Measurements from ENCODE around the gene PTGER3. TPM values are rescaled to one million over a fixed set of nuclear protein-coding genes. Genes with fewer than 3 reads are reported as not detected.

PTGER3 gene
- total RNA-seq, 4 donors from 2014 or later: 5.8 to 20.7 (median 14.5) TPM

DNA sequence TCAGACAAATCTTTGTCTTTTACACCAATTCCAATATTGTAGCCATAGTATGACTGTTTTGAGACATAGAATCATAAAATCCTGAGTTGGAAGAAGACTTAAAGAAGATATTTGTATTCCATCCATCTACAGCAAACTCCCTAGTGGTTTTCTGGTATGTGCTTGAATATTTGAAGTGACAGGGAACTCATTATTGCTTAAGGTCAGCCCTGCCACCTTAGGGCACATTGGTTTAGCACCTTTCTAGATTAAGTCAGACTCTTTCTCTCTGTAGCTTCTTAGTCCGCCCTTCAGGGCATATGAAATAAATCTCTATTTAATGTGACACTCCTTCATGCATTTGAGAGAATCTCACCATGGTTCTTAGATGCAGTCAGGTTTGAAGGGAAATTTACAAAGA is 49.8 kb downstream of the PTGER3 start:
- ATAC-seq: no peak
- Histone ChIP-seq H3K36me3 (no peaks in the 10 kb centered on the region), H3K27ac (no peak overlapping the region), H3K4me3 (no peak overlapping the region), H3K9me3 (no peaks in the 10 kb centered on the region), H3K4me1 (no peaks in the 10 kb centered on the region), H3K27me3 (no peaks in the 10 kb centered on the region)
- TF ChIP-seq, protein P1, sequence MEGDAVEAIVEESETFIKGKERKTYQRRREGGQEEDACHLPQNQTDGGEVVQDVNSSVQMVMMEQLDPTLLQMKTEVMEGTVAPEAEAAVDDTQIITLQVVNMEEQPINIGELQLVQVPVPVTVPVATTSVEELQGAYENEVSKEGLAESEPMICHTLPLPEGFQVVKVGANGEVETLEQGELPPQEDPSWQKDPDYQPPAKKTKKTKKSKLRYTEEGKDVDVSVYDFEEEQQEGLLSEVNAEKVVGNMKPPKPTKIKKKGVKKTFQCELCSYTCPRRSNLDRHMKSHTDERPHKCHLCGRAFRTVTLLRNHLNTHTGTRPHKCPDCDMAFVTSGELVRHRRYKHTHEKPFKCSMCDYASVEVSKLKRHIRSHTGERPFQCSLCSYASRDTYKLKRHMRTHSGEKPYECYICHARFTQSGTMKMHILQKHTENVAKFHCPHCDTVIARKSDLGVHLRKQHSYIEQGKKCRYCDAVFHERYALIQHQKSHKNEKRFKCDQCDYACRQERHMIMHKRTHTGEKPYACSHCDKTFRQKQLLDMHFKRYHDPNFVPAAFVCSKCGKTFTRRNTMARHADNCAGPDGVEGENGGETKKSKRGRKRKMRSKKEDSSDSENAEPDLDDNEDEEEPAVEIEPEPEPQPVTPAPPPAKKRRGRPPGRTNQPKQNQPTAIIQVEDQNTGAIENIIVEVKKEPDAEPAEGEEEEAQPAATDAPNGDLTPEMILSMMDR (IDR thresholded peaks at IDR 0.05): no peak
- TF ChIP-seq EP300 (IDR thresholded peaks at IDR 0.05): no peak
- TF ChIP-seq POLR2AphosphoS5 (IDR thresholded peaks at IDR 0.05): no peak
- TF ChIP-seq POLR2A (IDR thresholded peaks at IDR 0.05): no peak
- 93% methylated on average over 1 of the region's 1 CpG; no CpG with 5 or more reads in 1 of the 2 donors for WGBS, 2 donors (ENCODE audit: low coverage in 1 of 2)

DNA sequence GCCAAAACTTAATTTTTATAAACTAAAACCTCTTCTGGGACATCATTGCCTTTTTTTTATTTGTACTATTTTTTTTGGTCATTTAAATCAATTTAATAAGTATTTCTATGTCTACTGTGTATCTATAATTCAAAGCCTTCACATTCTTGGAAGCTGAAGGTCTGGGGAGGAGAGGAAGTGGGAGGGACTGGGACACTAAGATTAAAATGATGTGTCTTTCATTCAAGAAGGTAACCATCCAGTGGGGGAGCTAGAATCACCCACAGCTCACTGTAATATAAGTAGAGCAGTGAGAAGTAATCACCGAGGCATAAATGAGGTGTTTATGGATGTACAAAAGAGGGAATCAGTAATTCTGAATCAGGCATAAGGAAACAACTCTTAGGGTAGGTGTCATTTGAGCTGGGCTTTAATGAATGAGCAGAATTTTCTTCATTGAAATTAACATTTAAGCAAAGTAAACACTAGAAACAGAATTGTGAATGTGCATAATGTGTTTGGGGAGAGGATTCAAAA is 52.8 kb downstream of the PTGER3 start:
- no peak overlapping the region for H3K27ac ChIP-seq
- no peaks in the 10 kb centered on the region for H3K36me3 ChIP-seq
- no peak for TF ChIP-seq POLR2A (IDR thresholded peaks at IDR 0.05)
- no peak for TF ChIP-seq EP300 (IDR thresholded peaks at IDR 0.05)
- TF ChIP-seq POLR2AphosphoS5 (IDR thresholded peaks at IDR 0.05): no peak
- TF ChIP-seq, protein P1 (IDR thresholded peaks at IDR 0.05): no peak
- no peaks in the 10 kb centered on the region for H3K4me1 ChIP-seq
- 64 to 89% methylated on average over 1 of the region's 1 CpG for WGBS, 2 donors (ENCODE audit: low coverage in 1 of 2)
- no peak overlapping the region for H3K4me3 ChIP-seq
- H3K27me3 ChIP-seq: no peaks in the 10 kb centered on the region
- no peaks in the 10 kb centered on the region for H3K9me3 ChIP-seq
- no peak for ATAC-seq

DNA sequence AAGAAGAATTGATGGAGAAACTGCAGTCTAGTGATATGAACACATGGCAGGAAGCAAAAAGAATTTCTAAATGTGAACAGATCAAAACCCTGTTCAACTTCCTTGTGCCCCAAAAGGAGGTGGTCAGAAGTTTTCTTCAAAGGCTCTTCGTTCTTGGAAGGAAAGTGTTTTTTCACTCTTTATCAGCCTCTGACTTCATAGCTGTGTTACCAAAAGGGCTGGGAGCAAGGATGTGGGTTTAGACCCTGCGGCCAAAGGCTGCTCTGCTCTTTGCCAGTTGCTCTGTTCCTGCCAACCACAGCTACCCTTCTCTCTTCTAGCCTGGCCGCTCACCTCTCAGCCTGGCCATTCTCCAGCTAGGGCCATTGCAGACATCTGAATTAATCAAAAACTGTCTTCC is 53.8 kb downstream of the PTGER3 start:
- 72 to 93% methylated on average over 2 of the region's 3 CpGs for WGBS, 2 donors (ENCODE audit: low coverage in 1 of 2)
- H3K36me3 ChIP-seq: no peaks in the 10 kb centered on the region
- TF ChIP-seq, protein P1 (IDR thresholded peaks at IDR 0.05): no peak
- TF ChIP-seq POLR2A (IDR thresholded peaks at IDR 0.05): no peak
- no peak for TF ChIP-seq EP300 (IDR thresholded peaks at IDR 0.05)
- no peak for TF ChIP-seq POLR2AphosphoS5 (IDR thresholded peaks at IDR 0.05)
- H3K9me3 ChIP-seq: no peaks in the 10 kb centered on the region
- no peak overlapping the region for H3K4me3 ChIP-seq
- H3K27me3 ChIP-seq: no peaks in the 10 kb centered on the region
- no peak for ATAC-seq
- H3K27ac ChIP-seq: no peak overlapping the region
- no peaks in the 10 kb centered on the region for H3K4me1 ChIP-seq

DNA sequence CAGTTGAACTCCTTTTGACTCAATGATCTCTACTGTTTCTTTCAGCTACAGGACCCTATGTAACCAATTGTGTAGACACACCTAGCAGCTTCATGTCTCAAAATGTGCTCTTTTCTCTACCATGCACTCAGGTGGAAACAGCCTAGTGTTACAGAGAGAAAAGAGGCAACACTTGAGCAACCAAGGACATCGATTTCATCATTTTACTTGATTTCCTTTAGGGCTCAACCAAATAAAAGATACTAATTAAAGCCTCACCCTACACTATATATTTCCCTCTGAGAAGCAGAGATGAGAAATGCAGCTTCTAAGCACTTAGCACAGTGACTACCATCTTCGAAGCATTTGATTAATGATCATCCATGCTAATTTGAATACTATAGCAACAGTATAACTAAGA is 55.1 kb downstream of the PTGER3 start:
- Histone ChIP-seq H3K36me3 (no peaks in the 10 kb centered on the region), H3K9me3 (no peaks in the 10 kb centered on the region), H3K4me1 (no peaks in the 10 kb centered on the region), H3K27me3 (no peaks in the 10 kb centered on the region), H3K4me3 (no peak overlapping the region), H3K27ac (no peak overlapping the region)
- ATAC-seq: no peak
- WGBS, 2 donors (ENCODE audit: low coverage in 1 of 2): 75 to 95% methylated on average over 2 of the region's 2 CpGs
- TF ChIP-seq EP300 (IDR thresholded peaks at IDR 0.05) (no peak), POLR2A (IDR thresholded peaks at IDR 0.05) (no peak), POLR2AphosphoS5 (IDR thresholded peaks at IDR 0.05) (no peak)
- TF ChIP-seq, protein P1 (IDR thresholded peaks at IDR 0.05): no peak

DNA sequence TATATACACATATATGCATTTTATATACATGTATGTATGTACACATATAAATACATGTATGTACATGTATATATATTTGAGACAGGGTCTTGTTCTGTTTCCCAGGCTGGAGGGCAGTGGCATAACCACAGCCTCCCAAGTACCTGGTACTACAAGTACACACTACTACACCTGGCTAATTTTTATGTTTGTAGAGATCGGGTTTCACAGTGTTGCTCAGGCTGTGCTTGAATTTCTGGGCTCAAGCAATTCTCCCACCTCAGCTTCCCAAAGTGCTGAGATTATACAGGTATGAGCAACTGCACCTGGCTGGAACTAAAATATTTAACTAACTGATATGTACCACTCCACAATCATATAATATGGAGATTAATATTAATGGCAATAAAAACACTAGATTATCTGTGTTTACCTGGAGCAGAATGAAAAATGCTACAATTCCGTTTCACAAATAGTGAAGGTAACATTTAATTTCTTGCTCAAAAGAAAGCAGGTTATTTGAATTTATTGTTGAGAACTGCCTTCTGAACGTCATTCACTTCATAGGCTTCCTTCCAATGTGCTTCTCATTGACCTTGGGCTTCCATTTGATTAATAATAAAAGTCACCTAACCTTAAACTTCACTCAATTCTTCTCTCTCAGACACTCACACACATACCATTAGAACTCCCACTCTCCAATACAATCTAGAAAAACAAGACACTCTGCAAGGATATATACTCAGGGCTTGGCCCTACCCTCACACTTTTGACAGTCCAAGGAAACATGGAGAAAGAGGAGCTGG is 57.0 kb downstream of the PTGER3 start:
- Histone ChIP-seq H3K36me3 (no peaks in the 10 kb centered on the region), H3K27ac (no peak overlapping the region), H3K4me1 (no peaks in the 10 kb centered on the region), H3K27me3 (no peaks in the 10 kb centered on the region), H3K9me3 (no peaks in the 10 kb centered on the region), H3K4me3 (no peak overlapping the region)
- ATAC-seq: no peak
- 66 to 70% methylated on average over 3 of the region's 3 CpGs for WGBS, 2 donors (ENCODE audit: low coverage in 1 of 2)
- TF ChIP-seq, protein P1 (IDR thresholded peaks at IDR 0.05): no peak
- TF ChIP-seq EP300 (IDR thresholded peaks at IDR 0.05) (no peak), POLR2AphosphoS5 (IDR thresholded peaks at IDR 0.05) (no peak)

All from gastroesophageal sphincter (tissue), 4 donors.